ENCODE data around the gene RFPL1. TPM values are rescaled to one million over a fixed set of nuclear protein-coding genes. Genes with fewer than 3 reads are reported as not detected.

RFPL1 gene
- total RNA-seq, 1 experiment from 2014 or later = not detected

GRCh38 chr22:29443452-29443851, 5.1 kb downstream of the RFPL1 start:
- no peak for DNase-seq (ENCODE audit: low read depth)

- DNase-seq (ENCODE audit: low read depth) = peak; percentile 6
Measured at GRCh38 chr22:29443861-29444792, 5.7 kb downstream of the RFPL1 start.

GRCh38 chr22:29445508-29445907, 7.1 kb downstream of the RFPL1 start:
- no peak for DNase-seq (ENCODE audit: low read depth)

- DNase-seq (ENCODE audit: low read depth) = no peak
Measured at GRCh38 chr22:29447906-29448305, 9.5 kb downstream of the RFPL1 start.

- DNase-seq (ENCODE audit: low read depth) = no peak
Measured at GRCh38 chr22:29449296-29449875, 11.0 kb downstream of the RFPL1 start.

- no peak for DNase-seq (ENCODE audit: low read depth)
Measured at GRCh38 chr22:29450222-29450621, 11.8 kb downstream of the RFPL1 start.

GRCh38 chr22:29451863-29452262, 13.5 kb downstream of the RFPL1 start:
- DNase-seq (ENCODE audit: low read depth) = no peak

GRCh38 chr22:29454276-29454675, 15.9 kb downstream of the RFPL1 start:
- no peak for DNase-seq (ENCODE audit: low read depth)

- no peak for DNase-seq (ENCODE audit: low read depth)
Measured at GRCh38 chr22:29456211-29456671, 17.9 kb downstream of the RFPL1 start.

GRCh38 chr22:29457730-29458129, 19.3 kb downstream of the RFPL1 start:
- peak; percentile 58 for DNase-seq (ENCODE audit: low read depth)

GRCh38 chr22:29458551-29458950, 20.2 kb downstream of the RFPL1 start:
- no peak for DNase-seq (ENCODE audit: low read depth)

GRCh38 chr22:29459773-29460172, 21.4 kb downstream of the RFPL1 start:
- DNase-seq (ENCODE audit: low read depth) = no peak

- no peak for DNase-seq (ENCODE audit: low read depth)
Measured at GRCh38 chr22:29461263-29461662, 22.9 kb downstream of the RFPL1 start.

GRCh38 chr22:29463629-29464028, 25.2 kb downstream of the RFPL1 start:
- DNase-seq (ENCODE audit: low read depth) = no peak

- no peak for DNase-seq (ENCODE audit: low read depth)
Measured at GRCh38 chr22:29464581-29464980, 26.2 kb downstream of the RFPL1 start.

- no peak for DNase-seq (ENCODE audit: low read depth)
Measured at GRCh38 chr22:29469755-29470154, 31.4 kb downstream of the RFPL1 start.

- DNase-seq (ENCODE audit: low read depth) = peak; percentile 49
Measured at GRCh38 chr22:29470159-29470855, 31.9 kb downstream of the RFPL1 start.

- DNase-seq (ENCODE audit: low read depth) = no peak
Measured at GRCh38 chr22:29473001-29473400, 34.6 kb downstream of the RFPL1 start.

- DNase-seq (ENCODE audit: low read depth) = no peak
Measured at GRCh38 chr22:29475550-29475949, 37.2 kb downstream of the RFPL1 start.

- no peak for DNase-seq (ENCODE audit: low read depth)
Measured at GRCh38 chr22:29476116-29476515, 37.7 kb downstream of the RFPL1 start.

- no peak for DNase-seq (ENCODE audit: low read depth)
Measured at GRCh38 chr22:29477723-29478318, 39.4 kb downstream of the RFPL1 start.
